Esophagus squamous epithelium (tissue), 4 donors: ENCODE data around the gene POU6F1.

ENCODE experiments used
- POLR2A ChIP-seq, 4 donors: fragments of 450-650 bp; IDR thresholded peaks; one replicate each; pipeline ENCODE4 v1.6.1; 2017; ENCODE audit warnings: antibody characterized with exemption in 4 of 4, mild to moderate bottlenecking in 4 of 4, moderate library complexity in 3 of 4
- TF ChIP-seq, protein P1 (sequence below), 6 experiments: fragments of 450-650 bp in 4 of 6; fragments of 200-600 bp in 2 of 6; sonication (generic) in 2 of 6; IDR thresholded peaks; one replicate each; pipeline ENCODE4 v1.5.1; 2016 to 2019; ENCODE audit warnings: antibody characterized with exemption in 6 of 6, mild to moderate bottlenecking in 4 of 6, moderate library complexity in 4 of 6

- TF ChIP-seq, protein P1, sequence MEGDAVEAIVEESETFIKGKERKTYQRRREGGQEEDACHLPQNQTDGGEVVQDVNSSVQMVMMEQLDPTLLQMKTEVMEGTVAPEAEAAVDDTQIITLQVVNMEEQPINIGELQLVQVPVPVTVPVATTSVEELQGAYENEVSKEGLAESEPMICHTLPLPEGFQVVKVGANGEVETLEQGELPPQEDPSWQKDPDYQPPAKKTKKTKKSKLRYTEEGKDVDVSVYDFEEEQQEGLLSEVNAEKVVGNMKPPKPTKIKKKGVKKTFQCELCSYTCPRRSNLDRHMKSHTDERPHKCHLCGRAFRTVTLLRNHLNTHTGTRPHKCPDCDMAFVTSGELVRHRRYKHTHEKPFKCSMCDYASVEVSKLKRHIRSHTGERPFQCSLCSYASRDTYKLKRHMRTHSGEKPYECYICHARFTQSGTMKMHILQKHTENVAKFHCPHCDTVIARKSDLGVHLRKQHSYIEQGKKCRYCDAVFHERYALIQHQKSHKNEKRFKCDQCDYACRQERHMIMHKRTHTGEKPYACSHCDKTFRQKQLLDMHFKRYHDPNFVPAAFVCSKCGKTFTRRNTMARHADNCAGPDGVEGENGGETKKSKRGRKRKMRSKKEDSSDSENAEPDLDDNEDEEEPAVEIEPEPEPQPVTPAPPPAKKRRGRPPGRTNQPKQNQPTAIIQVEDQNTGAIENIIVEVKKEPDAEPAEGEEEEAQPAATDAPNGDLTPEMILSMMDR (IDR thresholded peaks at IDR 0.05), result no peak
- no peak for TF ChIP-seq POLR2A (IDR thresholded peaks at IDR 0.05)
These were observed 1.5 kb upstream of the POU6F1 start for GRCh38 chr12:51219322-51219721.
